Measurements from ENCODE around the gene SKI. TPM values are rescaled to one million over a fixed set of nuclear protein-coding genes. Genes with fewer than 3 reads are reported as not detected.

Gene SKI
- total RNA-seq, 1 donor from 2014 or later, result 26.9 TPM

- DNase-seq (ENCODE audit: low read depth), result no peak
- no peak for TF ChIP-seq CTCF (IDR thresholded peaks at IDR 0.05; ENCODE audit: insufficient read depth, low read length, poor library complexity, severe bottlenecking)
- Histone ChIP-seq H3K4me3 (ENCODE audit: low read depth, low read length) (no peak overlapping the region), H3K36me3 (ENCODE audit: control insufficient read depth, insufficient read depth, low read length) (no peaks in the 10 kb centered on the region), H3K27me3 (ENCODE audit: control insufficient read depth, insufficient read depth, low read length) (peaks cover 14% of the 10 kb centered on the region)
Observed at GRCh38 chr1:2349806-2350205, 121.7 kb downstream of the SKI start.

GRCh38 chr1:2350501-2350900, 122.4 kb downstream of the SKI start:
- DNase-seq (ENCODE audit: low read depth), result no peak
- TF ChIP-seq CTCF (IDR thresholded peaks at IDR 0.05; ENCODE audit: insufficient read depth, low read length, poor library complexity, severe bottlenecking), result no peak
- no peaks in the 10 kb centered on the region for H3K36me3 ChIP-seq (ENCODE audit: control insufficient read depth, insufficient read depth, low read length)
- H3K27me3 ChIP-seq (ENCODE audit: control insufficient read depth, insufficient read depth, low read length), result peaks cover 16% of the 10 kb centered on the region
- no peak overlapping the region for H3K4me3 ChIP-seq (ENCODE audit: low read depth, low read length)

- Histone ChIP-seq H3K27me3 (ENCODE audit: control insufficient read depth, insufficient read depth, low read length) (peaks cover 17% of the 10 kb centered on the region), H3K4me3 (ENCODE audit: low read depth, low read length) (no peak overlapping the region), H3K36me3 (ENCODE audit: control insufficient read depth, insufficient read depth, low read length) (no peaks in the 10 kb centered on the region)
Observed at GRCh38 chr1:2350911-2351655, 123.0 kb downstream of the SKI start.

GRCh38 chr1:2351723-2352122, 123.6 kb downstream of the SKI start:
- DNase-seq (ENCODE audit: low read depth), result no peak
- Histone ChIP-seq H3K36me3 (ENCODE audit: control insufficient read depth, insufficient read depth, low read length) (no peaks in the 10 kb centered on the region), H3K27me3 (ENCODE audit: control insufficient read depth, insufficient read depth, low read length) (peaks cover 17% of the 10 kb centered on the region), H3K4me3 (ENCODE audit: low read depth, low read length) (no peak overlapping the region)
- no peak for TF ChIP-seq CTCF (IDR thresholded peaks at IDR 0.05; ENCODE audit: insufficient read depth, low read length, poor library complexity, severe bottlenecking)

More at GRCh38 chr1:2350911-2351655, 123.0 kb downstream of the SKI start:
- no peak for DNase-seq (ENCODE audit: low read depth)
- no peak for TF ChIP-seq CTCF (IDR thresholded peaks at IDR 0.05; ENCODE audit: insufficient read depth, low read length, poor library complexity, severe bottlenecking)

- Histone ChIP-seq H3K4me3 (ENCODE audit: low read depth, low read length) (no peak overlapping the region), H3K27me3 (ENCODE audit: control insufficient read depth, insufficient read depth, low read length) (peaks cover 12% of the 10 kb centered on the region), H3K36me3 (ENCODE audit: control insufficient read depth, insufficient read depth, low read length) (no peaks in the 10 kb centered on the region)
- TF ChIP-seq CTCF (IDR thresholded peaks at IDR 0.05; ENCODE audit: insufficient read depth, low read length, poor library complexity, severe bottlenecking), result no peak
- DNase-seq (ENCODE audit: low read depth), result no peak
Observed at GRCh38 chr1:2352341-2352896, 124.3 kb downstream of the SKI start.
